AG08395 (cell line): ENCODE results near the gene OGN.
A peak's percentile ranks its signal among the peaks of the same experiment; 100 is the strongest.

Experiments
- DNase-seq: peaks from one replicate; pipeline ENCODE4 v3.0.0; 2012; ENCODE audit warnings: mixed read lengths, low spot score

Gene OGN

GRCh38 chr9:92402826-92403745, 1.3 kb downstream of the OGN start:
- DNase-seq, result no peak

GRCh38 chr9:92402360-92402759, 2.0 kb downstream of the OGN start:
- no peak for DNase-seq

GRCh38 chr9:92397853-92398252, 6.5 kb downstream of the OGN start:
- no peak for DNase-seq

GRCh38 chr9:92395617-92396016, 8.8 kb downstream of the OGN start:
- DNase-seq, result no peak

GRCh38 chr9:92393686-92394085, 10.7 kb downstream of the OGN start:
- peak; percentile 25 for DNase-seq

- DNase-seq, result no peak
Measured at GRCh38 chr9:92392690-92393089, 11.7 kb downstream of the OGN start.

GRCh38 chr9:92385953-92386352, 18.4 kb downstream of the OGN start:
- no peak for DNase-seq

GRCh38 chr9:92385477-92385876, 18.9 kb downstream of the OGN start:
- no peak for DNase-seq

GRCh38 chr9:92385001-92385400, 19.4 kb downstream of the OGN start:
- DNase-seq, result no peak

- peak; percentile 2 for DNase-seq
Measured at GRCh38 chr9:92384375-92384774, 20.0 kb downstream of the OGN start.

GRCh38 chr9:92381775-92382174, 22.6 kb downstream of the OGN start:
- DNase-seq, result no peak

- DNase-seq, result no peak
Measured at GRCh38 chr9:92380603-92381002, 23.8 kb downstream of the OGN start.

- DNase-seq, result peak; percentile 46
Measured at GRCh38 chr9:92378865-92379560, 25.4 kb downstream of the OGN start.

GRCh38 chr9:92377876-92378275, 26.5 kb downstream of the OGN start:
- no peak for DNase-seq

- DNase-seq, result no peak
Measured at GRCh38 chr9:92373167-92373566, 31.2 kb downstream of the OGN start.

- DNase-seq, result no peak
Measured at GRCh38 chr9:92369075-92369474, 35.3 kb downstream of the OGN start.

- no peak for DNase-seq
Measured at GRCh38 chr9:92360083-92360482, 44.3 kb downstream of the OGN start.

GRCh38 chr9:92359394-92359995, 44.9 kb downstream of the OGN start:
- DNase-seq, result no peak

GRCh38 chr9:92353051-92353450, 51.3 kb downstream of the OGN start:
- DNase-seq, result no peak

GRCh38 chr9:92350740-92351133, 53.6 kb downstream of the OGN start:
- DNase-seq, result no peak

GRCh38 chr9:92349771-92350739, 54.3 kb downstream of the OGN start:
- peak; percentile 20 for DNase-seq

GRCh38 chr9:92345582-92345981, 58.8 kb downstream of the OGN start:
- DNase-seq, result no peak
